GM19452 (cell line): ENCODE data around the gene SFXN5.

Experiments
- ATAC-seq: cut with Tn5 transposase; IDR thresholded peaks from one replicate; pipeline ENCODE4 v1.9.1; 2021; ENCODE audit not compliant: unreplicated experiment

Gene SFXN5

DNA sequence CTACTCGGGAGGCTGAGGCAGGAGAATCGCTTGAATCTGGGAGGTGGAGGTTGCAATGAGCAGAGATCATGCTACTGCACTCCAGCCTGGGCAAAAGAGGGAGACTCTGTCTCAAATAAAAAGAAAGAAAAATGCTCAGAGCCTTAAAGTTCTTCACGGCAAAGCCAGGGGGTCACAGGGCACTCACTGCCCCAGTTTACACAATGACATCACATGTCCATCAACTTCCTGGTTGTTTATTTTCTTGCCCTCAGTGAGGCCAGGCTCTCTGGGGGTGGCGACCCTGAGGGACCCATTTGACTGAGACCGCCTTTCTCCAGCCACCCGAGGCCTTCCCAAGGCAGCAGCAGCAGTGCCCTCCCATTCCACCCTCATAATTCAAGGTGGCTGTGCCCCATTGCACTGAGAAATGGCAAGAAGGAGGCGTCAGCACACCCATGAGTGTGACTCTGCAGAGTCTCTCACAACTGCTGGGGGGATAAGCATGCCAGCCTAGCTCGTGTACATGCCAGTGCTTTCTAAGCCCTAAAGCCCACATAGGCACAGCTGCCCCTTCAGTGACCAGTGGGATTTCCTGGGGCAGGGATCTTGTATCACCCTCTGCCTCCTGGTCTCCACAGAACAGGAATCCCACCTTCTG lies 50.0 kb downstream of the SFXN5 start:
- ATAC-seq, result no peak

DNA sequence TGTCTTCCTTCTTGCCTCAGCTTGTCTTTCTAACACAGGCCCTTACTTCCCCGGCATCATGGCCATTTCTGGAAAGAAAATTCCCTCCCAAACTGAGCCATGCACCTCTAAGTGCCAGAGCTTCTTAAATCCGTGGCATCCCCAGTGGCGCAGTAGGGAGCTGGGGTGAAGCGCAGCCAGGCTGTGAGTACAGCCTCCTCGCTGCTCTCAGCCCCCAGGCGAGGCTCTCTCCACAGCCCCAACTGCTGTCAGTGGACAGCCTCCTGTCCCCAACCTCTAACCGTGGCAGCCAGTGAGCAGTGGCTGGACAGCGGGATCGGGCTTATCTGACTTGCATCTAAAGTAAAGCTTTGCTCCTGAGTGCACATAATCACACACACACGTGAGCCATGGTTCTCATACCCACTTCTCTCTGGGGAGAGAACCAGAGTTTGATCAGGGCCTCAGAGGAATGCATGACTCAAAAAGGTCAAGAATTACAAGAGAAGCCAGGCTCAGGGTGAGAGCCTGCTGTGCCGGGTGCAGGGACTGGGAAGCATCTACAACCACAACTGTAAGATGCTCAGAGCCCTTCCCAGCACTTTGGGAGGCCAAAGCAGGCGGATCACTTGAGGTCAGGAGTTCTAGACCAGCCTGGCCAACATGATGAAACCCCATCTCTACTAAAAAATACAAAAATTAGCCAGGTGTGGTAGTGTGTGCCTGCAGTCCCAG lies 50.7 kb downstream of the SFXN5 start:
- ATAC-seq, result no peak

DNA sequence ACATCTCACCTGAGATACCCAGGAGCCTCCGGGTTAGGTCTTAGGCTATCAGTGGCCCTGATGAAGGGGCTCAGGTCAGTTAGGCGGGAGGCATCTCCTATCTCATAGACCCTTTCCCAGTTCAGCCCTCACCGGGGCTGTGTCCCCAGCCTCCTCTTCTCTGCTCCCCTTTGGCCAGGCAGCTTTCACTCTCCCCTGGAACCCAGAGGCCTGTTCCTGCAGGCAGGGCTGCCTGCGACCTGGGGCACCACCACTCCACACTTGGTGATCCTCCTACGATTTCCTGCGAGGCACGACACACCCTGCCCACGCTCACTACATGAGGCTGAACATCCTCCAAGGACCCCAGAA lies 51.2 kb downstream of the SFXN5 start:
- ATAC-seq, result no peak

DNA sequence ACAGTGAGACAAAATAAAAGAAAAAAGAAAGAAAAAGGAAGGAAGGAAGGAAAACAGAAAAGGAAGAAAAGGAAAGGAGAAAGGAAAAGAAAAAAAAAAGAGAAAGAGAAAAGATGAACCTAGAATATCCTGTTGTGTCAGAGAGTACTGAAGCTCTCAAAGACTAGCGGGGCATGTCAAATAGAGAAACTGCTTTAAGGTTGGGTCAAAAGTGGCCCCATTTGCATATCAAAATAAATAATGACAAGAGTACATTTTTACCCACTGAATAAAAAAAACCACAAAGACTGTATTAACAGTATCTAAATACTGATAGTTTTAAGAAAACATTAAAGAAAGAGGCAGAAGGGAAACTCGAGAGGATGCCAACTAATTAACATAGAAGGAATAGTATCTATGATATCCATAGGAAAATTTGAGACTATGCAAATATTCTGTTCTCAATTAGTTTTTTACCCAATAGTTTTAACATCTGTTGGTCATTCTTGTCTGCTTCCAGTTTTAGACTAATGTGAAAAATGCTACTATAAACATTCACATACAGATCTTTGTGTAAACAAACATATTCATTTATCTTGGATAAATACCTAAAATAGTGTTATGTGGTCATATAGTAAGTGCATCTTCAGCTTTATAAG lies 53.2 kb downstream of the SFXN5 start:
- no peak for ATAC-seq

DNA sequence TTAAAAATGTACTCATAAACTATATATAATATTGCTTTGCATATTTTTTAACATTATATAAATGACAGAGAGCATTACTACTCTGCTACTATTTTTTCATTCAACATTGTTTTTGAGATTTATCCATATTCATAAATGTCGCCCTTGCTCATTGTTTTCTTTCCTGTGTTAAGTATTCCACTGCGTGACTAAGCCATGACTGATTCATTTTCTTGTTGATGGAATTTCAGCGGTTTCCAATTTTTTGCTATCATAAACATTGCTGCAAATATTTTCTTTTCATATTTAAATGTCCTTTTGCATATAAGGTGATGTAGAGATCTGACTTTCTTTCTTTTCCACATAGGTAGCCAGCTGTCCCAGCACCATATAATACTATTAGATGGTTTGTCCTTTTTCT lies 57.6 kb downstream of the SFXN5 start:
- ATAC-seq, result no peak

DNA sequence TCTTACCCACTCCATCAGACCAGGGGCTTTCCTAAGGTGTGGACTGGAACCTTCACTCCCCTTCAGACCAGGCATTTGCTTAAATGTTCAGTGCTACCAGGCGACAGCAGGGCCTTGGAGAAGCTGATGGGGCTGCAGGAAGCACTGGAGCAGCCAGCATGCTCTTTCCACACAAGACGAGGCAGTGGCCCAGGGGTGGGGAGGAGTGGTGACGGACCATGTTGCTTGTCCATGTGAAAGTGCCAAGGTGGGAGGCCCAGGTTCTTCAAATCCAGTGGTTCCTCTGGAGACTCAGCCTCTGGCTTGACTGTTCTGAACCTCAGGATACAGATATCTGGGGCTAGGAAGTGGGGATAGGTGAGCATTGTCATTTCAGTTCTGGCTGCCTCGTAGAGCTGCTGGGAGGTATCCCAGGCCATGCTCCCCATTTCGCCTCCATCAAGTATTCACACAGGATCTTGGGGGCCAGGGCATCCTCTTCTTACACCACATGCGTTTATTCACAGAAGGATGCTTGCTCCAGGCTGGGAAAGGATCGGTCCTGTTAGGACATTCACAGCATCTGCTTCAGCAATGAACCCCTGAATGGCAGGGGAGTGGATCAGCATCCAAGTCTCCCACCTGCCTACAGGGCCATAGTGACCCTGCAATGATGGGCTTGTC lies 62.2 kb downstream of the SFXN5 start:
- no peak for ATAC-seq

DNA sequence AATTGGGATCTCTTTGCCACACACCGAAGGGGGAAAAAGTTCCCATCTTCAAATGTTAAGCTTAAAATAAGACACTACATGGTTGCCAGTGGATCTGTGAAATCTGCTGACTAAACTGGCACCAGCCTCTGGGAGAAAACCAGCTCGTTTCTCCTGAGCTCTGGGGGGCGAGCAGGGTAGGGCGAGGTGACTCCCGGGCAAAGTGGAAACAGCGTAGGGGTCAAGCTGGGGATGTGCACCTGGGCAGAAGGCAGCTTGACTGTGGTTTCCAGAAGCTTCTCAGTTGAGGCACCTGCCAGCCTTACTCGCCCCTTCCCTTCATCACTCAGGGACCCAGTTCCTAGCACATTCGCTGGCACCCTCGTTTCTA lies 62.8 kb downstream of the SFXN5 start:
- ATAC-seq, result no peak

DNA sequence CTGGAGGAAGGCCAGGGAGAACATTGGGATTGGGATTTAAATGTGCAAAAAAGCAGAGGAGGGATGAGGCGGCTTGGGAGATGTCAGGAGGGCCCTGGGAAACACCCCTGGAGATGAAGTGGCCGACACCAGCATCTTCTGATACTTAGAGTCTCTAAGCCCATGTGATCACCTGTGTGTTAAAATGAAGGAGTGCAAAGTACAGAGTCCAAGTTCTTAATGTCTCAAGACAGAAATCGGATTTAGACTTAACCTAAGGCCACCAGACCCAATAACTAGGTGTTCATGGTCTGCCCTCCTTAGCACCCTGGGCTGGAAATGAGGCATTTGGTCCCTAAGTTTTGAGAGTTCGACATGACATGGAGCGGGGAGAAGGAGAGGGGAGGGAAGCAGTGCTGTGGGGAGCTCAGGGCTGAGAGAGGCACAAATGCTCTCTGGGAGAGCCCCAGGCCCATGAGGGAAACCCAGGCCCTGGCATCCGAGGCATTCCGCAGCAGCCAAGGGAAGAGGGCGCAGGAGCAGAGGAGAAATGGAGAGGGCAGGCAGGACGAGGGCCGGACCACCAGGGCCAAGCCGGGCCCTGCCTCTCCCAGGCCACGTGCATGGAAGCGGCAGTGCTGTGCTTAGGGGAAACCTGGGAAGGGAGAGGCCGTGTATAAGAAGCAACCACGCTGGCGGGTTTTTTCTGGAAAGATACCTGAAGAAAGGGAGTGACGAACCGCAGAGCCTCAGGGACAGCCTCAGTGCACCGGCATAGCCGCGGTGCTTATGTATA lies 63.3 kb downstream of the SFXN5 start:
- no peak for ATAC-seq

DNA sequence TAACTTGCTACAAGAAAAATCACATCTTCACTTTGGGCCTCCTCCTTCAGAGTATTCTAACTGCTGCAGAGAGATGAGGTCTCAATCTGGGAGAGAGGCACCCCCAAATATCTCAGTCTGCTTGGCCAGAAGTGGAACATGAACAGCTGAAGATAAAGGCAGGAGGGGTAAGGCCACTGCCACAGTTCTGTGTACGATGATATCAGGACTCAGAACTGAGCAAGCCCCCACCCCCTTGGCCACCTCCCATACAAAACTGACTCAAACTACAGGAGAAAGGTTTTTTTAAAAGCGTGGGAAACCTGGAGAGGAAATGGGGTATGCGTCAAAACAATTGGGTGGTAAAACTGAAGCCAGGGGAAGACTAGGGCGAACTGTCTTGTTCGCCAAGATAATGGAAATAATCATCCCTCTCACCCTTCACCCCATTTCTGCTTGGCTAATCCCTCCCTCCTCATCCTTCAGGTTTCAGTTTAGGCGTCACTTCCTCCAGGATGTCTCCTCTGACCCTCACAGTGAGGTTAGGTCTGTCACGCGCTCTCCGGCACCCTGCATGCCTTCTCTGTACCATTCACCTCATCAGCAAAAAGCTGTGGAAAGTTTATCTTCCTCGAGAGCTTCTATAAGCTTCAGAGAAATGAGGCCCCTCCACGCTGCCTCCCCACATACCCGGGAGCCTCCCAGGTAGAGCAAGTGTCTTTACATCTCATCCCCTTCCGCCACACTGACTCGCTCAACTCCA lies 64.4 kb downstream of the SFXN5 start:
- ATAC-seq, result no peak

DNA sequence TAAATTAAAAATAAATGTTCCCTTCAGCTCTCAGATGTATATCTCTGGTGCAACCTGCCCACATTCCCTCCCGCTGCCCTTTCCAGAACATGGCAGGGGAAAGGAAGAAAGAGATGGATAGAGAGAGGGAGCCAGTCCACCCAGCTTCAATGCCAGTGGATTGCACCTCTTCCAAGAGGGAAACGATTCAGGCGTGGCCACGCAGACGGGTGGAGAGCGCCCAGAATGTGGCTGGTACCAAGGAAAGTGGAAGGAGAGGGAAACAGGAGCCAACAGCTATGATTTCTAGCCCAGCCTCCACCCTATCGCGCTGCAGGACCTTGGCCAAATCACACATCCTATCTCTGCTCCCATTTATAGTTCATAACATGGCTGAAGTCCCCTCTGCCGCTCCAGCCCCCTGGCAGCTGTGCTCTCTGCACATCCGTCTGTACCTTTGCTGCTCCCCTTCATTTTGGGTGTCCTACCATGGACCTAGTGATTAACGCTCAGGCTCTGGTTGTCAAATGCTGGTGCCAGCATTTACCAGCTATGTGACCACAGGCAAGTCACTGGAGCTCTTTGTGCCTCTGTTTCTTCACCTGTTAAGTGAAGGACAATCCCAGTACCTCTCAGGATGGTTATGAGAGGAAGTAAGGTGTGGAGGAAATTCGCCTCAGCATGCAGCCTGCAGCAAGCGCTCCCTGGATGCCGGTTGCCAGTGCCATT lies 66.5 kb downstream of the SFXN5 start:
- ATAC-seq, result no peak

DNA sequence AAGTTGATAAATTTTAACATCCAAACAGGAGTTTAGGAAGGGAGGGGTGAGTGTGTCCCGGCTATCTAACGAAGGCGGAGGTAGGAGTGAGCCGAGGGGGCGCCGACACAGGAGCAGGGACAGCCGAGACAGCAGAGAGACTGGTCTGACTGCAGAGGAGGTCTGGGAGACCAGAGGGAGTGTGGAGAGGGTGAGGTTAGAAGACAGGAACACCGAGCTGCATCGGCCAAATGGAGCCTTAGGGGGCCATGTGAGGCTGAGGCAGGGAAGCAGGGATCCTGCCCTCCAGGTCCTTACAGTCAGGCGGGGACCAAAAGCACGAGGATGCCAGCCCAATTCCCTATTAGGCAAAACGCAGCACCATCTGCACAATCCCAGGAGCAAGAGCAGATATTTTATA lies 67.0 kb downstream of the SFXN5 start:
- ATAC-seq, result no peak

DNA sequence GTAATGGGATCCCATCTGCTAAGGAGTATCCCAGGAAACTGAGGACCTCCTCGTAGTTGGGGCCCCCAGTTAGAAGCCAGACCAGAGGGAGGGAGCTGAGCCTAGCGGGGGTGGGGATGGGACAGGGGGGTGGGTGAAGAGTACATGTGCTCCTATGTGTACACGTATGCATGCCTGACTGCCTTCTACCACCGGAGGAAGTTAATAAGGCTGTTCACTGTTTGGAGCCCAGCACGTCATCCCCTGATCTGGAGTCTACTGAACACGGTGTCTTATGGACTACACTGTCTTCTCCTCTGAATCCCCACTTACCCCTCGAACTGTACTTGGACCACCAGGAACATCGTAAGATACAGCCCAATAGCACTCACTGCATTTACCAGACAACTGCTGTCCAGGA lies 68.5 kb downstream of the SFXN5 start:
- no peak for ATAC-seq

DNA sequence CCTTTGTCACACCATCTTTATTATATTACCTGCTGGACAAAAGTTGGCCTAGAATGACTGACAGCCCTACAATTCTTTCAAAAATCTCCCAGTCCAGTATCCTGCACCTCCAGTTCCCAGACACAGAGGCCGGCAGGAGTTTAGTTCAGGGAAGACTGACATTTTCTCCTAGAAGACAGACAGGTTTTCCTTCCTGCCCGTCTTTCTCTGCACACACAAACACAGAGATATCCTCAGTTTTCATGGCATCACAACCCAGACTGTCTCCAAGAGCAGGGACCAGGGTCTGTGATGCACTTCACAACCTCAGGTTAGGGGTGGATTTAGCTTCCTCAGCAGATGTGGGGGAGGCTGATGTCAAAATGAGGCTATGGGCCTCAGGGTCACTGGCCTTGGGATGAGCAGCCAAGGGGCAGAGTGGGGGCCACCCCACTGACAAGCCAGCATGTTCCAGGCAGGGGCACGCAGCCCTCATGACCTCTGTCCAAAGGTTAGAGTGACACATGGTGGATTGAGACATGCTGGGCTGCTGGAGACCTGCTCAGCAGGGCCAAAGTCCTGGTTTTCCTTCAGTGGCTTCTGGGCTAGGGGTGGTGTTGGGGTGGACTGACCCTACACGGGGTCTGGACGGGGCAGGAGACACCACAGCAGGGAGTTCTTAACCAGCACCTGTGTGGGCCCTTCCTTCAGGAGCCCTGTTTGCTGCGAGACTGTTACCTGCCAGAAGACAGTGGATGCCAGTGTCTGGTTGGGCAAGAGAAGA lies 70.5 kb downstream of the SFXN5 start:
- no peak for ATAC-seq

DNA sequence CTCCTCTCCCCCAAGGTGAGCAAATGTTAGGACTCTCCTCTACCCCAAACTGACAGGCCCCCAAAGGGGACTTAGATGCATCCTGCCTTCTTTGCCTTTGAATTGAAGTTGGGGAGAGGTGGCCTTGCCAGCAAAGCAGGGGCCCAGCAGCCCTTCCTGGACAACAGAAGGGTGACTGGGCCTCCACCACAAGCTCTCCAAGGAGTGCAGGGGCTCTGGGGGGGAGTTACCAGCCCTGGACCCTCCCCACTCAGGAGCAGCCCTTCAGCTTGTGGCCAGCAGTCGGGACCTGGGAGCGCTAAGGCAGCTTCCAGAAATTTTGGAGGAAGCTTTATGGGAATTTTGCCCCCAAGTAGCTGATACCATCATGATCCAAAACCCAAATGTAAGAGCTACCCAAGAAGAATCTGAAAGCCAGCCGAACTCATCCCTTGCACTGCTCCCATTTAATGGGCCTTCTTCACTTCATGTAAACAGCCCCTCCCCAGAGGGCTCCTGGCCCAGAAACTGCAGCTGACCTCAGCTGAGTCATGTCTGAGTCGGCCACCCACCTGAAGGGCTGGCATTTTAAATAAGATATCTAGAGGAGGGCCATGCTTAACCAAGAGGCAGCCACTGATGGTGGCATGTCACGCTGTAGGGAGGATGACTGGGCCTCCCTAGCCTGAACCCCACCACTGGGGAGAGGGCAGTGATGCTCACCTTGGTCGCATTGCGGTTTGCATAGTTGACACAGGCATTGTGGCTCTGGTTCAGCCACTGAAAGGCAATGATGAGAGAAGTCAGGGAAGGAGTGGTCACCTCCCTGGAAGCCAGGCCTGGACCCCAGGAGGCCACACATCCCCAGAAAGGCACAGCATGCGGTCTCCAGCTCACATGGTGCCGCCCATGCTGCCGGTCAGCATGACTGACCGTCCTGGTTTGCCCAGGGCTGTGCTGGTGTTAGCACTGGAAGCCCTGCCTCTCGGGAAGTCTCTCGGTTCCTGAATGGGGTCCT lies 71.5 kb downstream of the SFXN5 start:
- ATAC-seq, result no peak

DNA sequence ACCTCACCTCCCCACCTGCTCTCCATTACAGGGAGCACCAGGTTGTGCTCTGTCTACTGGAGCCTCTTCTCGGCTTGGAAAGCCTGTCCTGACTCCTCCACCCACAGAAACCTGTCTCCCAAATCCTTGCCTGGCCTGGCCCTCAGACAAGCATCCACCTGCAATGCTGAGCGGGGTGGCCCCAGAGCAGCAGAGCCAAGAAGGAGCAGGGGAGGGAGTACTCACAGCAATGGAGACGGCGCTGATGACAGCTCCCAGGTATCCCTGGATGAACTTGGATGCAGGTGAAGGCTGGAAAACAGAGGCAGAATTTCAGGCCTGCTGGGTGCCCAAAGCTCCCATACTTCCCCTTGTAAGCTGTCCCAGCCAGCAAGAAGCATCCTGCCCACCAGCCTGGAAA lies 72.8 kb downstream of the SFXN5 start:
- no peak for ATAC-seq

DNA sequence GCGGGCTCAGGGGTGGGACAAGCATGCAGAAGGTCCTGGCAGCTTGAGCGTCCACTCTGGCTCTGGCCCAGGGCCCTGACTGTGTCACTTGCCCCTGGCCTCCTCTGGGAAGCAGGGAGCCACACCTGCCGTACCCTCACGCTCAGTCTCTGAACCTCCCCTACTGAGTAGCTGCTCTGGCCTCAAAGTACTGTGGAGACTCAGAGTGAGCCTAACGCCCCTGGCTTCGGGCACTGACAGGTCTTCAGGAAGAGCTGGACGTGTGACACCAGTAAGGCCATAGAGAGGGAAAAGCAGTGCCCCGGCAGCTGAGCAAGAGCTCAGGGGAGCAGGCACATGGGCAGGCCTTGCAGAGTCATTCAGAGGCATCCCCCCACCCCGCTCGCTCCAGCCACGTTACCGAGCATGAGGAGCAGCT lies 73.3 kb downstream of the SFXN5 start:
- no peak for ATAC-seq

DNA sequence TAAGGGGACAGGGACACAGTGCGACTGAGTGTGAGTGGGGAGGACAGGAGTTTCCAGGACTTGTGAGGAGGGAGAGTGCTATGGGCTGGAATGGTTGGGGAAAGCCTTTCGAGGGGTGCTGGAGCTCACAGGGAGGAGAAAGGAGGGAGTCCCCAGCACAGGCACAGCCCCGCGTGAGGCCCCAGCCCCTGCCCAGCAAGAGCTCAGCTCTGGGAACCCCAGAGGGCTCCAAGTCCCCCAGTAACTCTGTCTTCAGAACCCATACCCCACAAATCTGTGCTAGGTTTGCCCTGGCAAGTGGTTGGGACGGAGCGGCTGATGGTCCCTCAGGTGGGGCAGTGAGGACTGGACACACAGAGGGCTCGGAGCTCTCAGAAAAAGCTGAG lies 75.4 kb downstream of the SFXN5 start:
- ATAC-seq, result no peak

DNA sequence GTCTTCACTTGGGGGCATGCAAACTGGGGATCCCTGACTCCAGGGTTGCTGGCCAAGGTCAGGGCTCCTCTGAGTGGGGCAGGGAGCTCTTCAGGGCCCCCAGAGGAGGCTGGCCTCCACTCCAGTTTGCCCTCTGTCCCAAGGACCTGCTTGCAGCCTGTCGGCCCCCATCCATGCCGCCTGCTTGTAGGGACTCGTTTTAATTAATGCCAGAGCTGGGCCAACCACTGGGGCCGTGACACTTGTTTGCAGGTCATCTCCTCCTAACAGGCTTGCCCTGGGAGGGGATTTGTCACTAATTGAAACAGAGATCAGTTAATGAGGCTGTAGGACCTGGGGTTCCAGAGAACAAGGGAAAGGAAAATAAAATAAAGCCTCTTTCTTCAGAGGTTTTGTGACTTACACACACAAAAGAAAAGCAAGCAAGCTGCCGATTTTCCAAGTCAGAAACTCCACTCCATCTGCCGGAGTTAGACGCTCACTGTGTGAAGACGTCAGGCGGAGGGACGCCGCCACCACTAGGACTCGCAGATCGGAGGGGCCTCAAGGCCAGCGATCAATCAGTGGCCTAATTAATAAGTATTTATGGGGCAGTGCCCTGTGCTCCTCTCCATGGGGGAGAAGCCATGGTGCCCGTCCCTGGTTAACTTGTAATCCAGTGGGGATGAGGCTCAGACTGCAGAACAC lies 75.9 kb downstream of the SFXN5 start:
- ATAC-seq, result no peak
